ENCODE measurements around the gene ULK2. TPM values are rescaled to one million over a fixed set of nuclear protein-coding genes. Genes with fewer than 3 reads are reported as not detected.
"Not testable (repeated sequence)": the region's sequence is repeated elsewhere in the genome, so short reads cannot be mapped to it uniquely, and the experiment has no call there.

Gene ULK2
- polyA plus RNA-seq, 3 donors: 27.3 to 30.3 (median 27.8) TPM

GRCh38 chr17:19876529-19877161 lies 8.9 kb upstream of the ULK2 start:
- DNase-seq (ENCODE audit: extremely low read depth in 1 of 11, low read depth in 9 of 11, low spot score in 4 of 11): no peak

GRCh38 chr17:19874256-19874655 lies 6.5 kb upstream of the ULK2 start:
- no peak for DNase-seq (ENCODE audit: extremely low read depth in 1 of 11, low read depth in 9 of 11, low spot score in 4 of 11)

- DNase-seq (ENCODE audit: extremely low read depth in 1 of 11, low read depth in 9 of 11, low spot score in 4 of 11): no peak
Measured at GRCh38 chr17:19873346-19873745, 5.6 kb upstream of the ULK2 start.

- peak in 1 of 11 donors; percentile 5 for DNase-seq (ENCODE audit: extremely low read depth in 1 of 11, low read depth in 9 of 11, low spot score in 4 of 11)
Measured at GRCh38 chr17:19868079-19868395, 301 bp upstream of the ULK2 start.

- peak in 9 of 11 donors; percentile 39 to 65 (median 56) for DNase-seq (ENCODE audit: extremely low read depth in 1 of 11, low read depth in 9 of 11, low spot score in 4 of 11)
Measured at GRCh38 chr17:19867079-19867328, 732 bp downstream of the ULK2 start.

- no peak for DNase-seq (ENCODE audit: extremely low read depth in 1 of 11, low read depth in 9 of 11, low spot score in 4 of 11)
Measured at GRCh38 chr17:19865021-19865420, 2.7 kb downstream of the ULK2 start.

GRCh38 chr17:19860647-19861177 lies 7.0 kb downstream of the ULK2 start:
- DNase-seq (ENCODE audit: extremely low read depth in 1 of 11, low read depth in 9 of 11, low spot score in 4 of 11): not testable (repeated sequence)

GRCh38 chr17:19857640-19858039 lies 10.1 kb downstream of the ULK2 start:
- no peak for DNase-seq (ENCODE audit: extremely low read depth in 1 of 11, low read depth in 9 of 11, low spot score in 4 of 11)

- no peak for DNase-seq (ENCODE audit: extremely low read depth in 1 of 11, low read depth in 9 of 11, low spot score in 4 of 11)
Measured at GRCh38 chr17:19833914-19834313, 33.8 kb downstream of the ULK2 start.

GRCh38 chr17:19830061-19830460 lies 37.7 kb downstream of the ULK2 start:
- no peak for DNase-seq (ENCODE audit: extremely low read depth in 1 of 11, low read depth in 9 of 11, low spot score in 4 of 11)

GRCh38 chr17:19812407-19812806 lies 55.3 kb downstream of the ULK2 start:
- no peak for DNase-seq (ENCODE audit: extremely low read depth in 1 of 11, low read depth in 9 of 11, low spot score in 4 of 11)

GRCh38 chr17:19805006-19805405 lies 62.7 kb downstream of the ULK2 start:
- peak; percentile 24 to 74 (median 38) for DNase-seq (ENCODE audit: extremely low read depth in 1 of 11, low read depth in 9 of 11, low spot score in 4 of 11)

GRCh38 chr17:19800571-19800970 lies 67.2 kb downstream of the ULK2 start:
- DNase-seq (ENCODE audit: extremely low read depth in 1 of 11, low read depth in 9 of 11, low spot score in 4 of 11): no peak

- DNase-seq (ENCODE audit: extremely low read depth in 1 of 11, low read depth in 9 of 11, low spot score in 4 of 11): no peak
Measured at GRCh38 chr17:19799796-19800195, 67.9 kb downstream of the ULK2 start.

GRCh38 chr17:19796457-19796856 lies 71.3 kb downstream of the ULK2 start:
- DNase-seq (ENCODE audit: extremely low read depth in 1 of 11, low read depth in 9 of 11, low spot score in 4 of 11): no peak

- no peak for DNase-seq (ENCODE audit: extremely low read depth in 1 of 11, low read depth in 9 of 11, low spot score in 4 of 11)
Measured at GRCh38 chr17:19791918-19792550, 75.7 kb downstream of the ULK2 start.

GRCh38 chr17:19787733-19788357 lies 79.9 kb downstream of the ULK2 start:
- DNase-seq (ENCODE audit: extremely low read depth in 1 of 11, low read depth in 9 of 11, low spot score in 4 of 11): no peak

- DNase-seq (ENCODE audit: extremely low read depth in 1 of 11, low read depth in 9 of 11, low spot score in 4 of 11): no peak
Measured at GRCh38 chr17:19785854-19786253, 81.9 kb downstream of the ULK2 start.

GRCh38 chr17:19781488-19782458 lies 86.0 kb downstream of the ULK2 start:
- DNase-seq (ENCODE audit: extremely low read depth in 1 of 11, low read depth in 9 of 11, low spot score in 4 of 11): no peak

- DNase-seq (ENCODE audit: extremely low read depth in 1 of 11, low read depth in 9 of 11, low spot score in 4 of 11): no peak
Measured at GRCh38 chr17:19780846-19781245, 86.9 kb downstream of the ULK2 start.

Data from renal cortex interstitium (tissue), 11 donors.